Activated T-cell treated with anti-CD3 and anti-CD28 coated beads, Interleukin-2, amount 50 U/mL, for 4 hours (primary cell): ENCODE data around the gene HINT1. TPM values are rescaled to one million over a fixed set of nuclear protein-coding genes. Genes with fewer than 3 reads are reported as not detected.
"Not testable (repeated sequence)": the region's sequence is repeated elsewhere in the genome, so short reads cannot be mapped to it uniquely, and the experiment has no call there.

Experiments used
- ATAC-seq, 2 donors: fragments of 200-7000 bp; cut with Tn5 transposase; one replicate each; pipeline ENCODE4 v1.10.0; 2021
- DNase-seq: peaks from one replicate; pipeline ENCODE4 v3.0.0-alpha.2; 2020
- H3K27me3 Mint-ChIP-seq: one replicate; pipeline ENCODE4 v1.8.0; 2021; ENCODE audit warnings: low read depth, mixed read lengths
- H3K36me3 Mint-ChIP-seq: one replicate; pipeline ENCODE4 v1.8.0; 2022; ENCODE audit warnings: mixed read lengths; ENCODE audit not compliant: insufficient read depth
- H3K4me1 Mint-ChIP-seq: one replicate; pipeline ENCODE4 v1.8.0; 2021; ENCODE audit warnings: low read depth, mixed read lengths
- H3K4me3 Mint-ChIP-seq: one replicate; pipeline ENCODE4 v1.8.0; 2021; ENCODE audit warnings: mild to moderate bottlenecking, moderate library complexity, mixed read lengths
- H3K9me3 Mint-ChIP-seq: one replicate; pipeline ENCODE4 v1.8.0; 2021; ENCODE audit warnings: mixed read lengths
- total RNA-seq, 3 donors: library from RNA; stranded (reverse); gene quantifications; one replicate each; pipeline ENCODE4 v1.2.1, GENCODE V29; 2021

HINT1 gene
- total RNA-seq, 3 donors from 2014 or later, result 291 to 326 (median 308) TPM

DNA sequence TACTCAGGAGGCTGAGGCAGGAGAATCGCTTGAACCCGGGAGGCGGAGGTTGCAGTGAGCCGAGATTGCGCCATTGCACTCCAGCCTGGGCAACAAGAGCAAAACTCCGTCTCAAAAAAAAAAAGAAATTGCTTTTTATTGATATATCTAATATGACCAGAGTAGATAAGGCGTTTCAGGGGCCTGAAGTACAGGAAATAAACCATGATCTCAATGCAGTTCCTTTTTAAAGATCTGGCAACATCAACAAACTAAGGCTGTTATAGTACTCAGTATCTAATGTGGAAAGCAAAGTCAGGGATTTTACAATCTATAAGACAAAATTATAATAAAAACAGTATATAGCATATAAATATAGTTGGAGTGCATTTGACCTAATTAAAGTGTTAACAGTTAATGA, 28.8 kb upstream of the HINT1 start:
- not testable (repeated sequence) for ATAC-seq, DNase-seq, H3K4me3 Mint-ChIP-seq, H3K4me1 Mint-ChIP-seq, H3K27me3 Mint-ChIP-seq, H3K9me3 Mint-ChIP-seq
- peaks cover 11% of the 10 kb centered on the region for H3K36me3 Mint-ChIP-seq

DNA sequence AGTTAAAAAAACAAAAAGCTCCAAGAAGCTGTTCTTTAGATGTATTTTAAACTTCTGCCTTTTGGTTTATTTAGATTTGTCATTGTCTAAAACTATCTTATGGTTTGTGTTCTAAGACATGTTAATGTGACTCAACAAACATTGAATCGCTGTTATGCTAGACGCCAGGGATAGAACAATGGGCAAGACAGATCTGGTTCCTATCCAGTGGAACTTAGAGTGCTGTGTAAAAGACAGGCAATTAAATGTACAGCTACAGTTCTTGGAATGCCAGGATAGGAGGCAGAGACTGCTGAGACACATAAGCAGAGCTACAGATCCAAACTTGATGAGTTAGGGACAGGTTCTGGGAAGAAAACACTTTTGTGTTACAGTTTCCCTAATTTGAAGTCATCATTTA, 28.1 kb upstream of the HINT1 start:
- Mint-ChIP-seq H3K4me3 (no peak overlapping the region), H3K27me3 (no peaks in the 10 kb centered on the region), H3K36me3 (peaks cover 15% of the 10 kb centered on the region), H3K4me1 (peaks cover 4% of the 10 kb centered on the region), H3K9me3 (no peaks in the 10 kb centered on the region)
- ATAC-seq (no peak), DNase-seq (no peak)

DNA sequence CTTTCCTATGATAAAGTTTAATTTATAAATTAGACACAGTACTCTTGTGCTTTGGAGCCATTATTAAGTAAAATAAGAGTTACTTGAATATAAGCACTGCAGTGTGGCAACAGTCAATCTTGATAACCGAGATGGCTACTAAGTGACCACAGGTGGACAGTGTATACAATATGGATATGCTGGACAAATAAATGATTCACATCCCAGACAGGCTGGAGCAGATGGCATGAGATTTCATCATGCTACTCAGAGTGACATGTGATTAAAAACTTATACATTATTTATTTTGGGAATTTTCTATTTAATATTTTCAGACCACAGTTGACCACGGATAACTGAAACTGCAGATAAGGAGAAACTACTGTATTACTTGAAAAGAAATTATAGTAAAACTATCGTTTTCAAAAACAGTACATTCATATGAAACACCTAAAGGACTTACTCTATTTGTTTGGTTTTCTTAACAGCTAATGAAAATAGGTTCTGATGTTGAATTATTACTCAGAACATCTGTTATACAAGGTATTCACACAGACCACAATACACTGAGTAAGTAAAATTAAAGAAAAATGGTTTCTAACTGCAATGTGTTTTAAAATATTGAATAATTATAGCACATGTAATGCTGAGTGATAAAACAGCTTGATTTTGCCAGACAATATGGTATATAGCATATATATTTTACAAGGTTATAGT, 21.7 kb upstream of the HINT1 start:
- DNase-seq, result no peak
- Mint-ChIP-seq H3K36me3 (peaks cover 15% of the 10 kb centered on the region), H3K4me3 (no peak overlapping the region), H3K9me3 (no peaks in the 10 kb centered on the region), H3K4me1 (peaks cover 3% of the 10 kb centered on the region), H3K27me3 (no peaks in the 10 kb centered on the region)
- ATAC-seq, result no peak

DNA sequence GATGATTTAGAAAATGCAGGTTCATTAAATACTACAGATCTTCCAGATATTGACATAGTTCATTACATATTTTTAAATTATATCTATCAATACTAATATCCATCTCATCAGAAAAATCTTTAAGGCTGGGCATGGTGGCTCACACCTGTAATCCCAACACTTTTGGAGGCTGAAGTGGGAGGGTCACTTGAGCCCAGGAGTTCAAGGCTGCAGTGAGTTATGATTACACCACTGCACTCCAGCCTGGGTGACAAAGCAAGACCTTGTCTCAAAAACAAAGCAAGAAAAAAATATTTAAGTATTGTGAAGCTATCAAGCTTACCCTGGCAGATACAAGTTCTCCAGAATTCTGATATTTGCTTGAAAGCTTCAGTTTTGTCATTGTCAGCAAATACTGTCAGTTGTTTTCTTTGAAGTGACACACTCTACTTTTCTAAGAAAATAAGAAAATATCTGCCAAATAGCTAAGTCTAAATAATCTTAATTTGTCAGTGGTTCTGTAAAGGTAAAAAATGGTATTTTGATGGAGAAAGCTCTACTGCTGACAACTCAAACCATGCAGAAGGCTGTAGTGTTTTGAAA, 20.6 kb upstream of the HINT1 start:
- H3K9me3 Mint-ChIP-seq, result no peaks in the 10 kb centered on the region
- no peak overlapping the region for H3K4me3 Mint-ChIP-seq
- peaks cover 12% of the 10 kb centered on the region for H3K36me3 Mint-ChIP-seq
- ATAC-seq (no peak), DNase-seq (no peak)
- H3K4me1 Mint-ChIP-seq, result peaks cover 1% of the 10 kb centered on the region
- H3K27me3 Mint-ChIP-seq, result no peaks in the 10 kb centered on the region

DNA sequence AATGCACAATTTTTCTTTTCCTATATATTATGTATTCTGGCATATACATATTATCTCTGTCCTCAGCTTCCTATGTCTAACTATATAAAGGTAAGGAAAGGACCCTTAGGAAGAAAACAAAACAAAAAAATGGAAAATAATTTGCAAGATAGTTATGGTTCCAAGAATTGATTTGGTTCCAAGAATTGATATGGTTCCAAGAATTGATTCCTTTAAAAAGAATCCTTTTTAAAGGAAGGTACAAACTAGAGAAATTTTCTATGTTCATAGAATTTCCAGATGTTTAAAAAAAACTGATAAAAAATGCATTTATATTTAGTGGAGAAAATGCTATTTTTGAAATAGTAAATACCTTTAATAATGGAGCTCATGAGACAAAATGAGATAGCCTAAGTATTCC, 17.8 kb upstream of the HINT1 start:
- H3K9me3 Mint-ChIP-seq, result no peaks in the 10 kb centered on the region
- H3K4me3 Mint-ChIP-seq, result no peak overlapping the region
- peaks cover 6% of the 10 kb centered on the region for H3K4me1 Mint-ChIP-seq
- H3K27me3 Mint-ChIP-seq, result no peaks in the 10 kb centered on the region
- ATAC-seq, result no peak
- H3K36me3 Mint-ChIP-seq, result peaks cover 12% of the 10 kb centered on the region
- DNase-seq, result no peak

DNA sequence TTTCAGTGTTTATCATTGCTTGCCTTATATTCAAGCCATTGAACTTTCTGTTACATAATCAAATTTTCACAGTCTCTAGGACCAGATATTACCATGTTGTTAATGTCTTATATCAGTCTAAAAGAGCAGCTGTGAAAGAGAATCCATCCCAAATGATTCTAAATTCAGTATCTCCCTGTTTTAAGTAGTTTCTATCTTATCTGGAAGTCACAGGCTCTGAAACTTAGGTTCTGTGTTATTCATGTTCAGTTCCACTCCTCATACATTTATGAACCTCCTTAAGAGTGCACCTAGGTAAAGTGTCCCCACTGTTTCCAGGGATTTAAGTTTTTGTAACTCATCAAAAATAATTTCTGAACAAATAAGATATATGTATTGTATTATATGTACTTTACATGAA, 15.4 kb upstream of the HINT1 start:
- Mint-ChIP-seq H3K4me1 (peaks cover 14% of the 10 kb centered on the region), H3K36me3 (peaks cover 17% of the 10 kb centered on the region), H3K27me3 (no peaks in the 10 kb centered on the region), H3K9me3 (no peaks in the 10 kb centered on the region), H3K4me3 (no peak overlapping the region)
- DNase-seq (no peak), ATAC-seq (no peak)

DNA sequence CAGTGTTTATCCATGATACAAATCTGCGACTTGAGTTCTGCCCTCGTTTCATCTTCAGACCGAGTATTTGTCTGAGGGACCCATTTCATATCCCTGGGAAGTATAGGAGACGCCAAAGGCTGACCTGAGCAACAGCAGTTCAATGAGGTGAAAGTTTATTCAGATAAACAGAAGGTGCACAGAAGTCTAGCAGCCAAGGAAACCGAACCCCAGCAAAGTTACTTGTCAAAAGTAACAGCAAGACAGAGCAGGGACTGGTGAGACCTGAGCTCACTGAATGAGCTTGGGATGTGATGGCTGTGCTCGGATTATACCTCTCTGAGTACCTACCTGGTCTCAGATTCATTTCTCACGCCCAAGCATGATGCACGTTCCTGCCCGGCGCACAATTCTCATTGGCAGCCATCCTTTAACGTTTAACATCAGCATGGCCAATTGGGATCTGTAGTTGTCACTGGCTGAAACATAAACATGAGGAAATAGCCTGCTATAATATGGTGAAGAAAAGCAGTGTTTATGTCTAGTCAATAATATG, 6.3 kb upstream of the HINT1 start:
- H3K4me1 Mint-ChIP-seq, result peaks cover 44% of the 10 kb centered on the region
- H3K9me3 Mint-ChIP-seq, result no peaks in the 10 kb centered on the region
- peak overlapping the region; percentile 95 for H3K4me3 Mint-ChIP-seq
- peaks cover 3% of the 10 kb centered on the region for H3K36me3 Mint-ChIP-seq
- no peak for DNase-seq
- no peak for ATAC-seq
- no peaks in the 10 kb centered on the region for H3K27me3 Mint-ChIP-seq

DNA sequence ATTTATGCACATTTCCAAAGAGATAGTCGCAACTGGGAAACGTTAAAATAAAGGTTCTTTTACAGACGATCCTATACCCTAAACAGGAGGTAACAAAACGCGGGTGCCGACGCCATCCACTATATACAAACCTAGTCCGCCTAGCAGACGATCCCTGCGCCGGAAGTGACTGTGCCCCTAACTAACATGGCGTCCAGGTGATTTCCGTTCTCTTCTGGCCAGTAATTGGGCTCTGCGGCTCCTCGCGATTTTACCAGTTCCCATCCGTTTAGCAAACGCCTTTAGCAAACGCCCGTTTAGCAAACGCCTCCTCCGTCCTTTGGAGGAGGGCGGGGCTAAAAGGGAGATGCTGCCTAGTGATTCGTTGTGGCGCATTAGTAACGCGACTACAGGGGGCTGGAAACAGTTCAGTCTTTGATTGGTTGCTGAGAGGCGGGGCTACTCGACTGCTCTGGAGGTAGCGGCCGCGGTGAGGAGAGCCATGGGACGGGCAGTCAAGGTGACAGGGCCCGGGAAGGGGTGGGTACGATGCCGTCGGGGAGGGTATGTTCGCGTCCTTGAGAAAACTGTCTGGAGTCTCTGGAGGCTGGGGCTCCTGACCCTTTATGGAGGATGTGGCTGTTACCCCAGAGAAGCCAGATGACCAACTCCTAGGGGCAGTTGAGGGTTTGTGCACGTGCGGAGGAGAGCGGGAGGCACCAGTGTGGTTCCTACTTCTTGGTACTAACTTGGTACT, 5.7 kb upstream of the HINT1 start, which contains the start of gene LYRM7:
TSS of gene LYRM7 (plus strand) at position 405 of the 736 bp plus-strand sequence. CDS start at position 482, 77 bp downstream.
- Mint-ChIP-seq H3K4me1 (peaks cover 47% of the 10 kb centered on the region), H3K4me3 (peak within 1 kb of the TSS; percentile 95), H3K36me3 (peaks cover 3% of the 10 kb centered on the region), H3K9me3 (no peaks in the 10 kb centered on the region), H3K27me3 (no peaks in the 10 kb centered on the region)
- ATAC-seq (peak; percentile 97), DNase-seq (peak; percentile 92)

DNA sequence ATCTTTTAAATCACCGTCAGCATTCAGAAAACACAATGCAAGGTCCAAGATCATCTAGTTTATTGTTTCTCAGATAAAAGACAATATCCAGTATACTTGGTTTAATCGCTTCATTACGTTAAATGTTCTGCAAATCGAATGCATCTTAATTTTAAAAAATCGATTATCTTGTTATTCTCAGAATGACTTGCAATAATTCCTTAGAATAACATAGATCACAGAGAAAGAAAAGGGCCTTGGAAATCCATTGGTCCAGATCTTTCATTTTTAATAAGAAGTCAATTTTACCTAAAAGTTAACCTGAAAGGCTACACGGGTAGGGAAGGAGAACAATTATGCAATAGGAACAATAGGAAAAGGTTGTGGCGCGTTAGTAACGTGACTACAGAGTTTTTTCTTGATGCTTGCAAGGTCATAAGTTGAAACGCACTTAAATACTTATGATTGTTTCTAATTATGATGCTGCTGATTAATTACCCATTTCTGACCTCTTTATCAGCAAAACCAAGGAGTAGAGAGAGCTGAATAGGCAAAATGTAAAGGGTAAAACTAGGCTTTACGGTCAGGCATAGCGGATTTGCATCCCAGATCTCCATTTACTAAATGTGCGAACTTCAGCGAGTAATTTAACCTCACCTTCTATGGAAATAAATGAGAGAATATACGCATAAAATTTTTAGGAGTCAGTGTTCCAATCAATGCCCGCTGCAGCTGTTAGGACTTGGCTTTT, 4.9 kb upstream of the HINT1 start:
- DNase-seq, result no peak
- H3K36me3 Mint-ChIP-seq, result peaks cover 3% of the 10 kb centered on the region
- no peaks in the 10 kb centered on the region for H3K27me3 Mint-ChIP-seq
- no peaks in the 10 kb centered on the region for H3K9me3 Mint-ChIP-seq
- ATAC-seq, result no peak
- H3K4me3 Mint-ChIP-seq, result peak overlapping the region; percentile 95
- H3K4me1 Mint-ChIP-seq, result peaks cover 52% of the 10 kb centered on the region

DNA sequence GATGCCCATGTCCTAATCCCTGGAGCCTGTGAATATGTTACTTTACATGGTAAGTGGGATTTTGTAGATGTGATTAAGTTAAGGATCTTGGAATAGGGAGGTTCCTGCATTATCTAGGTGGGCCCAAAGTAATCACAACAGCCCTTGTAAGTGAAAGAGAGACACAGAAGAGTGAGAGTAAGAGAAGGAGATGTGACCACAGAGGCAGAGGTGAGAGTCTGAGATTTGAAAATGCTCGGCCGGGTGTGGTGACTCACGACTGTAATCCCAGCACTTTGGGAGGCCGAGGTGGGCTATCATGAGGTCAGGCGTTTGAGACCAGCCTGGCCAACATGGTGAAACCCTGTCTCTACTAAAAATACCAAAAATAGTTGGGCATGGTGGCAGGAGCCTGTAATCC, 2.6 kb upstream of the HINT1 start:
- Mint-ChIP-seq H3K9me3 (no peaks in the 10 kb centered on the region), H3K4me1 (peaks cover 46% of the 10 kb centered on the region), H3K4me3 (no peak overlapping the region), H3K27me3 (no peaks in the 10 kb centered on the region), H3K36me3 (peaks cover 13% of the 10 kb centered on the region)
- ATAC-seq (no peak), DNase-seq (no peak)

DNA sequence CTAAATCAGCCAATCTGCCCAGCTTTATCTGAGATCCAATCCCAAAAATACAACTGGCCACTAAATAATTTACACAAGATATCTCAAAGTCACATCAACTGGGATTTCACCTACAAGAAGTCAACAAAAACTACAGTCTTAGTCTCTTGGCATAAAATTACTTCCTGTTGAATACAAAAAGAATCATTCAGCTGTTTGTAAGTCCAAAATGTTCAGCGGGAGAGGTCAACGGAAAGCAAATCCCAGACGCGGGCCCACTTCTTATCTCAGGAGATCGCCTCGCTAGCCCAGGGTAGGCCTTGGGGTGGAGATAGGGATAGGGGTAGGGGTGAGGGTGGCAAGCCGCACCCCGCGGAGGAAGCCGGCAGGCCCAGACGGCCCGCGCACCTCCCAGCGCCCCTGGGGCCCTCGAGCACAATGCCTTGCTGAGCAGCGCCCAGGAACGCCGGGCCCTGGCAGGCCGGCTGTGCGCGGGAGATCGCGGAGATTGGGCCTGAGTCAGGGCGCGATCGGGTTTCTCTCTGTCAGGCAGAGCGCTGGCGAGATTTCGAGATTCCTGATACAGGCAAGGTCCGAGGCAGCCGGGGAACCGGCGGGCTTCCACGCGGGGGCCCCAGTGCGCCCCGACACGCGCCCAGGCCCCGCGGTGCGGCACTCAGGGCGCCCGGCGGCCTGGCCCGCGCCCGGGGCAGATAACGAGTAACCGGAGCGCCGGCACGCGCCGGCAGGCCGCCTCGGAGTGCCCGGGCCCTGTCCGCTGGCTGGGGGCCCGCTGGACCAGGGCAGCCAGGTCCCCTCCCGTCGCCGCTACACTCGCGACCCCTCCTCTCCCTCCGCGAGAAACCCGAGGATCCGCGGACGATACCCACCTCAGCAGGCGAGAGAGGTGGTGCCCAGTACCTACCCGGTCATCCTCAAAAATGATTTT, 601 bp downstream of the HINT1 start:
- DNase-seq, result peak; percentile 70
- peak; percentile 72 to 74 for ATAC-seq
- H3K27me3 Mint-ChIP-seq, result no peaks in the 10 kb centered on the region
- H3K36me3 Mint-ChIP-seq, result peaks cover 34% of the 10 kb centered on the region
- peaks cover 49% of the 10 kb centered on the region for H3K4me1 Mint-ChIP-seq
- H3K9me3 Mint-ChIP-seq, result no peaks in the 10 kb centered on the region
- peak overlapping the region; percentile 97 for H3K4me3 Mint-ChIP-seq

DNA sequence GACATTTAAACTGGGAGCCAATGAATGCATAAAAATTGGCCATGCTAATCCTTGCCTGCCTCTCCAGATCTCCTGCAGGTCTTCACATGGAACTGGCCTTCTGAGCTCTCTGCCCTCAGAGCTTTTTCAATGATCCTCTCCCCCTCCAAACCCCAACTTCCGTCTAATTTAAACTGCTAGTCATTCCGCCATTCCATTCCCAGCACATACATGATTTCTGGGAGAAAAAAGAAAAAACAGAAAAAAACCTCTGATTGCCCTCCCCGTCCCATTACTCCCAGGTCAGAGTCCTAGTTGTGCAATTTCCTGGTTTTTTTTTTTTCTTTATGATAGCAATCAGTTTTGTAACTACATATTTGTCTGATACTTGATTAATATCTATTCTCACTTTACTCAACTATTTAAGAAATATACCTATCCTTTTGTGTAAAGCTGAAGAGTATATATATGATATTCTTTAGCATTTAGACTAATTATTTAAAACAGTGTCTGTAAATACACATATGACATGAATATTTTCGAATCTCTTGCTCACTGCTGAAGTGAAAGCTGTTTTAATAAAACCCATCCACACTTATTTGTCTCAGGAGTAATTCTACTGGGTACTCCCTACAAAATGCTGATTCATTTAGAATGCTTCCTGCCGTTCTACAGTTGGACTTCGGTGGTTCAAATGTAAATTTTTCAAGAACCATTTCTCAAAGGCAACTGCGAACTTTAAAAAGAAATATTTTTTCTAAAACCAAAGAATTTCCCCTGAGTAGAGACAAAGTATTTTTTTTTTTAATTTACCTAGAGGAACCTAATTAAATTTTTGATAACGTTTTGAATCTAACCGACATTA, 1.6 kb downstream of the HINT1 start:
- DNase-seq, result no peak
- peaks cover 42% of the 10 kb centered on the region for H3K36me3 Mint-ChIP-seq
- H3K4me3 Mint-ChIP-seq, result peak overlapping the region; percentile 92
- no peak for ATAC-seq
- H3K4me1 Mint-ChIP-seq, result peaks cover 52% of the 10 kb centered on the region
- no peaks in the 10 kb centered on the region for H3K27me3 Mint-ChIP-seq
- no peaks in the 10 kb centered on the region for H3K9me3 Mint-ChIP-seq

DNA sequence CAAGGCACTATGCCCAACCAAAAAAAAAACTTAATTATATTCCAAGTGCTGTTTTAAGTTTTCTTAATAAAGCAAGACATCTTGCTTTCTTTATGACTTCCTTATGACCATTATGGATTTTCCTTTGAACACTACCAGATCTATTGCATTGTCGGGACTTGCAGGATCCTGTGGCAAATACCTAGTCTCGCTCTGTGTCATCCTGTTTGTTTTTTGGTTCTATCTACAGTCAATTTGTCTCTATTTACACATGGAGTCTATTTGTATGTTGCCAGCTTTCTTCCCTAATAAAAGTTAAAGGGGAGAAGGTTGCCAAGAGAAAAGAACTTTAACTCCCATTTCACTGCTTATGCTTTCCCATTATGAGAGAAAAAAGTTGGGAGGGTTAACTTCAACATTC, 4.9 kb downstream of the HINT1 start:
- Mint-ChIP-seq H3K36me3 (peaks cover 60% of the 10 kb centered on the region), H3K4me1 (peaks cover 51% of the 10 kb centered on the region), H3K27me3 (no peaks in the 10 kb centered on the region), H3K4me3 (no peak overlapping the region), H3K9me3 (no peaks in the 10 kb centered on the region)
- no peak for DNase-seq
- no peak for ATAC-seq
